Cardiac atrium fibroblast (primary cell): Measurements from ENCODE around the gene AANAT. TPM values are rescaled to one million over a fixed set of nuclear protein-coding genes. Genes with fewer than 3 reads are reported as not detected.

Experiments used
- total RNA-seq: library from RNA; depleted of rRNA; stranded (reverse); fragments of >200 nt; gene quantifications from 2 replicates; pipeline ENCODE4 v1.2.3, GENCODE V29; 2015

Gene AANAT
- total RNA-seq: 0.49 TPM in 1 of 2 replicates, not detected in the other

GRCh38 chr17:76467366-76467765, at the start of gene AANAT:
AANAT (plus strand) TSS chr17:76467603; CDS start chr17:76468747, 1,144 bp downstream.

GRCh38 chr17:76452660-76453430, 14.6 kb upstream of the AANAT start, which contains the start of gene UBE2O:
UBE2O (minus strand) TSS chr17:76453152; CDS start chr17:76453141, 11 bp downstream.

GRCh38 chr17:76501018-76501826, 33.8 kb downstream of the AANAT start, which contains the start of gene RHBDF2:
RHBDF2 (minus strand) TSS chr17:76501423; CDS start chr17:76481524, 19,899 bp downstream.

Other genes starting within 250 kb of the AANAT start
- 0.16 TPM in 1 of 2 replicates, not detected in the other for gene RNF157, start 227.1 kb upstream of the AANAT start, total RNA-seq
- 1.3 and 5.5 TPM in 2 replicates for gene UBALD2, start 202.3 kb upstream of the AANAT start, total RNA-seq
- 0.65 and 1.4 TPM in 2 replicates for gene QRICH2, start 159.3 kb upstream of the AANAT start, total RNA-seq
- gene PRPSAP1, start 113.7 kb upstream of the AANAT start, total RNA-seq: 25.9 and 30.7 TPM in 2 replicates
- 46.9 and 52.3 TPM in 2 replicates for gene SPHK1, start 83.0 kb upstream of the AANAT start, total RNA-seq
- gene UBE2O, start 14.5 kb upstream of the AANAT start, total RNA-seq: 15.0 and 19.0 TPM in 2 replicates
- gene RHBDF2, start 33.8 kb downstream of the AANAT start, total RNA-seq: 11.6 and 26.7 TPM in 2 replicates
- 208 and 215 TPM in 2 replicates for gene CYGB, start 70.1 kb downstream of the AANAT start, total RNA-seq
- gene PRCD, start 72.4 kb downstream of the AANAT start, total RNA-seq: 7.0 and 7.6 TPM in 2 replicates
- 1.3 and 2.6 TPM in 2 replicates for gene ST6GALNAC2, start 118.3 kb downstream of the AANAT start, total RNA-seq
- 0.16 and 0.54 TPM in 2 replicates for gene ST6GALNAC1, start 176.2 kb downstream of the AANAT start, total RNA-seq
- 444 and 504 TPM in 2 replicates for gene MXRA7, start 243.4 kb downstream of the AANAT start, total RNA-seq